Stimulated activated CD8-positive, alpha-beta memory T cell treated with anti-CD3 and anti-CD28 coated beads, Interleukin-12 subunit alpha, Interleukin-12 subunit beta, amount 100 ng/mL, for 24 hours (primary cell): ENCODE data around the gene GATA3.
"Not testable (repeated sequence)": the region's sequence is repeated elsewhere in the genome, so short reads cannot be mapped to it uniquely, and the experiment has no call there.

Experiments used
- DNase-seq: peaks from one replicate; pipeline ENCODE4 v3.0.0-alpha.2; 2020; ENCODE audit errors: extremely low read depth

Gene GATA3

GRCh38 chr10:8054494-8055407 is at the start of gene GATA3:
Gene GATA3 (plus strand): TSS chr10:8054688. CDS start chr10:8055656, 968 bp downstream.
- no peak for DNase-seq

- no peak for DNase-seq
These were observed 48.1 kb upstream of the GATA3 start for GRCh38 chr10:8006274-8006999.

DNA sequence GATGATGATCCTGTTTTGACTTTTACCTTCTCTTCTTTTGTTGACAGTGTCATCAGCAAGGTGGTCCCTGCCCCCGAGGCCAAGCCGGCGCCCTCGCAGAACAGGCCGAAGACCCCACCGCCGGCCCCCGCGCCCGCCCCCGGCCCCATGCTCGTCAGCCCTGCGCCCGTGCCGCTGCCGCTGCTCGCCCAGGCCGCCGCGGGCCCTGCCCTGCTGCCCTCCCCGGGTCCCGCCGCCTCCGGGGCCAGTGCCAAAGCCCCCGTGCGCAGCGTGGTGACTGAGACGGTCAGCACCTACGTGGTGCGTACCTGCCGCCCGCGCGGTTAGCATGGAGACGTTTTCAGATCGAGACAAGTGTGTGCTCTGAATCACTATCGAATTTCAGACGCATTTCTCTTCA is 45.5 kb upstream of the GATA3 start:
- no peak for DNase-seq

GRCh38 chr10:8013006-8013405 is 41.5 kb upstream of the GATA3 start:
- DNase-seq: no peak

GRCh38 chr10:8013619-8014018 is 40.9 kb upstream of the GATA3 start:
- DNase-seq: no peak

DNA sequence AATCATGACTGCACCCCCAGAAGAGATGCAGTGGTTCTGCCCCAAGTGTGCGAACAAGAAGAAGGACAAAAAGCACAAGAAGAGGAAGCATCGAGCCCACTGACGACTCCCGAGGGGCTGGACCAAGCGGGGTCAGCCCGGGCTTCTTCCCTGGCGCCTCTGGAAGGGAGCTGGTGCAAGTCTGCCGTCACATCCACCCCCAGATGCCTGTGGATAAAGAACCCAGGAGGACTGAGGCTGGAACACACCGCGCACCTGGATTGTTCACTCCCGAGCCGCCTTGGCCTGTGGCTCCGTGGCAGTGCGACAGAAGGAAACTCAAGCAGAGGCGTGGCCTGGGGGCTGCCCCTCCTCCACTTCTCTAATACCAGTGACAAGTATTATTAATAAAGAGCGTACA is 39.8 kb upstream of the GATA3 start:
- no peak for DNase-seq

- DNase-seq: no peak
These were observed 37.2 kb upstream of the GATA3 start for GRCh38 chr10:8017277-8017676.

DNA sequence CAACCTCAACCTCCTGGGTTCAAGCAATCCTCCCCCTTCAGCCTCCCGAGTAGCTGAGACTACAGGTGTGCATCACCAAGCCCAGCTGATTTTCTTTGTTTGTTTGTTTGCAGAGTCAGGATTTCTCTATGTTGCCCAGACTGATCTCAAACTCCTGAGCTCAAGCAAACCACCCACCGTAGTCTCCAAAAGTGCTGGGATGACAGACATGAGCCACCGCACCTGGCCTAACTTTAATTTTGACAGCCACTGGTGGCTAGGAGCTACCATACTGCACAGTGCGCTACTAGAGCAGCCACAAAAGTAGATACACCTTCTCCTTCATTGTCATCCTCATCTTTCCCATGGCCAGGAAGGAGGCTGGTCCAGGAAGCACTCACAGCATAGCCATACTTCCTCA is 31.2 kb upstream of the GATA3 start:
- no peak for DNase-seq

- DNase-seq: no peak
These were observed 30.6 kb upstream of the GATA3 start for GRCh38 chr10:8023851-8024250.

DNA sequence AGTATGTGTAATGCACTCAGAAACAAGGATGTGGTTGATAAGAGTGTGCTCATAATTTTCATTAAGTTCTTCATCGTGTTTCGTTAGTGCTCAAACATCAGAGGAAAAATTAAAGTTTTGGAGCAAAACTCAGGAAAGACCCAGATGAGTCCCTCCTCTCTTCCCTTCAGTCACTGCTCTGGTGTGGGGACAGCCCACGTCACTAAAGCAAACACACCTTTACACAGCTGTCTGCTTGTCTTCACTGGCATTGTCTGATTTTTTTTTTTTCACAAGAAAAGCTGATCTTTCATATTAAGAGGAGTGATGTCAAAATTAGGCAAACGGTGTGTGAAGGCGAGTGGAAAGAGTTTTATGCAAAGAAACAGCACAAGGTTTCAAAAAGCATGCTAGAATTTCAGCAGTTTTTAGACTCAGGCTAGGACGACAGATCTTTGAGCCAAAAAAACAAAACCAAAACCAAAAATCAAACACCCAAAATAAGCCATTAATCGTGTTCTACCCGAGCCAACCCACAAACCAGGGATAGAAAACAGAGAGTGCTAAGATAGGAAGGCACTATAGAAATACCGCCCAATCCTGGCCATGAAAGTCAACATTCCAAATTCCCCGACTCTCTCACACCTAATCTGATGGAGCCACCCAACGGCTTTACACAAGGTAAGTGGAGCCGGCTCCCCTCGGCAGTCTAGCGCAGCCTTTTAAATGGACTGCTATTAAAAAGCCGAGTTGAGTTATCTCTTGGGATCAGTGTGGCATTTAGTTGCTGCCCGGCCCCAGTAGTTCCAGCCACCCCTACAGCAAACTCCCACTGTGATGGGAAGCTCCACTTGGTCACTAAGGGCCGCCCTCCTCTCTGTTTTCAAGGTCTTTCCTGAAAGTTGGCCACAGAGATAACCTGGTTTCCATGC is 27.9 kb upstream of the GATA3 start:
- DNase-seq: no peak

DNA sequence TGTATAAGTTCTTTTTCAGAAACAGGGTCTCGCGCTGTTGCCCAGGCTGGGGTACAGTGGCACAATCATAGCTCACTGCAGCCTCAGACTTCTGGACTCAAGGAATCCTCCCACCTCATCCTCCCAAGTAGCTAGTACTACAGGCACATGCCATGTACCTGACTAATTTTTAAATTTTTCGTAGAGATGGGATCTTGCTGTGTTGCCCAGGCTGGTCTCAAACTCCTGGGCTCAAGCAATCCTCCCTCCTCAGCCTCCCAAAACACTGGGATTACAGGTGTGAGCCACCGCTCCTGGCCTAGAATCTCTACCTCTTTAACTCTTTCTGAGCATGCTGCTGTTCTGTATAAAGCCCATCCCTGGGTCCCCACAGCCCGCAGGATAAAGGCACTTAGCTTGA is 23.3 kb upstream of the GATA3 start:
- not testable (repeated sequence) for DNase-seq

DNA sequence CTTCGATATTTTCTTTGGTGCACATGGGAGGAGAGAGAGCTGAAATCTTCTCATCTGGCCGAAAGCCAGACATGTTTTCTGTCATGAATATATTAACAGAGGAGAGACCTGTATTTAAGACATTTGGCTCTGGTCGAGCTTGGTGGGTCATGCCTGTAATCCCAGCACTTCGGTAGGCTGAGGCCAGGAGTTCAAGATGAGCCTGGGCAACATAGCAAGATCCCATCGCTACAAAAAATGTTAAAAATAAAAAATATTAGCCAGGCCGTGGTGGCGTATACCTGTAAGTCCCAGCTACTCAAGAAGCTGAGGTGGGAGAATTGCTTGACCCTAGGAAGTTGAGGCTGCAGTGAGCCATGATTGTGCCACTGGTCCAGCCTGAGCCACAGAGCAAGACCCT is 21.9 kb upstream of the GATA3 start:
- no peak for DNase-seq

GRCh38 chr10:8033812-8034465 is 20.5 kb upstream of the GATA3 start:
- DNase-seq: no peak

GRCh38 chr10:8034466-8035005 is 20.0 kb upstream of the GATA3 start:
- DNase-seq: no peak

GRCh38 chr10:8035006-8035640 is 19.4 kb upstream of the GATA3 start:
- DNase-seq: no peak

- DNase-seq: no peak
These were observed 18.6 kb upstream of the GATA3 start for GRCh38 chr10:8035641-8036470.

GRCh38 chr10:8036506-8037198 is 17.8 kb upstream of the GATA3 start:
- no peak for DNase-seq

GRCh38 chr10:8037199-8037801 is 17.2 kb upstream of the GATA3 start:
- no peak for DNase-seq
